GM12872 (cell line): ENCODE data around the gene OR56A4.

Experiments
- TF ChIP-seq, protein P1 (sequence below): IDR thresholded peaks from 3 replicates; pipeline ENCODE4 v1.5.1; 2011; ENCODE audit warnings: low read depth, mild to moderate bottlenecking, low read length, moderate library complexity; ENCODE audit not compliant: insufficient read depth

Gene OR56A4

DNA sequence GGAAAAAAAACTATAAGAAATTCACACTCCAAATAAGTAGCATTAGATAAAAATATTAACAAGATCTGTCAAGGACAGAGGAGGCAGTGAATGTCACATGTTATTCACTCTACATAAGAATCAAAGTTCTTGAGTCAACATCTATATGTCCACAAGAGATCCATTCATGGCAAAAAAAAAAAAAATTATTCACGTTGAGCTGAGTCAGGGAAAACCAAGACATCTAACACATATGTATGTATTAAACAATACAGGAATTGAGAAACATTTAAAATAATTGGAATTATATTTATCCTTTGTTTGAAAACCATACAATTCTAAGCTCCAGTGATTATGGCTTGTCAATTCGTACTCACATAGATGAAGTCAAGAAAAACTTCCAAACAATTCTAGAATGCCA is 39.8 kb downstream of the OR56A4 start:
- TF ChIP-seq, protein P1, sequence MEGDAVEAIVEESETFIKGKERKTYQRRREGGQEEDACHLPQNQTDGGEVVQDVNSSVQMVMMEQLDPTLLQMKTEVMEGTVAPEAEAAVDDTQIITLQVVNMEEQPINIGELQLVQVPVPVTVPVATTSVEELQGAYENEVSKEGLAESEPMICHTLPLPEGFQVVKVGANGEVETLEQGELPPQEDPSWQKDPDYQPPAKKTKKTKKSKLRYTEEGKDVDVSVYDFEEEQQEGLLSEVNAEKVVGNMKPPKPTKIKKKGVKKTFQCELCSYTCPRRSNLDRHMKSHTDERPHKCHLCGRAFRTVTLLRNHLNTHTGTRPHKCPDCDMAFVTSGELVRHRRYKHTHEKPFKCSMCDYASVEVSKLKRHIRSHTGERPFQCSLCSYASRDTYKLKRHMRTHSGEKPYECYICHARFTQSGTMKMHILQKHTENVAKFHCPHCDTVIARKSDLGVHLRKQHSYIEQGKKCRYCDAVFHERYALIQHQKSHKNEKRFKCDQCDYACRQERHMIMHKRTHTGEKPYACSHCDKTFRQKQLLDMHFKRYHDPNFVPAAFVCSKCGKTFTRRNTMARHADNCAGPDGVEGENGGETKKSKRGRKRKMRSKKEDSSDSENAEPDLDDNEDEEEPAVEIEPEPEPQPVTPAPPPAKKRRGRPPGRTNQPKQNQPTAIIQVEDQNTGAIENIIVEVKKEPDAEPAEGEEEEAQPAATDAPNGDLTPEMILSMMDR = no peak

DNA sequence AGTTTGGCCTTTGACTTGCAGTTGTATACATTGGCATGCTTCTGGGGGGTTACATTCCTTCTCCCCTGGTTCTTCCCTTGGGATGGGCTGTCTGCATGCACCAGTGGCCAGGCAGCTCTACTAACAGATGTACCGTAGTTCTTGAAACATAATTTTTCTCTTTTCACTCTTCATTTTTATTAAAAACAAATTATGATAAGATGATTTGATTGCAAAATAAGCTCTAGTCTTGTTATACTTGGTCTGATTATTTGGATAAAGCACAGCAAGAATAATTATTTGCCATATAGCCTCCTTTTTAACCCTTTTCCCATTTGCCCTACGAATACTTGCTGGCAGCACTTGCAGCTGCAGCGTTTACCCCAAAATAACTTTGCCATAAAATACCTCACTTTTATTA is 51.2 kb downstream of the OR56A4 start:
- TF ChIP-seq, protein P1 = no peak
